GM21717 (cell line): ENCODE data around the gene MYBBP1A.

Experiments
- ATAC-seq: cut with Tn5 transposase; IDR thresholded peaks from one replicate; pipeline ENCODE4 v1.9.1; 2021; ENCODE audit warnings: mild to moderate bottlenecking, moderate library complexity; ENCODE audit not compliant: unreplicated experiment

Gene MYBBP1A

GRCh38 chr17:4525691-4526397 is 29.3 kb downstream of the MYBBP1A start:
- no peak for ATAC-seq

GRCh38 chr17:4523946-4524345 is 31.2 kb downstream of the MYBBP1A start:
- ATAC-seq: no peak

GRCh38 chr17:4522661-4523060 is 32.5 kb downstream of the MYBBP1A start:
- no peak for ATAC-seq

DNA sequence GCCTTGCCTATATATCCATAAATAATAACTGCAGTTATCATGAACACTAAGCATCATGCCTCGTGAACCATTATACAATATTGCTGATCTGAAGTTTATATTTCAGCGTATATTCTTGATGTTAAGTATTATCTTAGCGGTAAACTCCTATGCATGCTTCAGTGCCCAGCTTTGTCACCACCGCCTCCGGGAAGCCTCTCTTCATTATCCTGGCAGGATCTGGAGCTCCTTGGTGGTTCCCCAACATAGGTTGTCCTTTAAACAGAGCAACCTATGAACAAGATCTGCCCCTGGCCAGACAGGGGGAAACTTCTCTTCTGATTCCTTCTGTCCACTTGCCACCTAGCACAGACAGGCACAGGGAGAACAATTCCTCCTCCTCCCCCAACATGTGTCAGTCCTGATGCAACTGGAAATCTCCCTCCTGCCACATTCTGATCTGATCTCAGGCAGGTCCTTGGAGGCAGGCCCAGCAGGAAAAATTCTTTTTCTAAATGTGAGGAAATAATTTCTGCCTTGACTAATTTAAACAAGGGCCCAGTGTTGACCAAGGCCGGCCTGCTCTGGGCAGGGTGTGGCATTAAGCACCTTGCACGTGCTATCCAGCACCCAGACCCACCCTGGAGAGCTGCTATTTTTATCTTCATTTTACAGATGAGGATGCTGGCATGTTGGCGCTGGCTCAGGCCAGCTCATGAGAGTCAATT is 34.1 kb downstream of the MYBBP1A start:
- no peak for ATAC-seq

GRCh38 chr17:4520060-4520893 is 34.9 kb downstream of the MYBBP1A start:
- no peak for ATAC-seq

GRCh38 chr17:4519361-4519788 is 35.8 kb downstream of the MYBBP1A start:
- no peak for ATAC-seq

GRCh38 chr17:4518901-4519300 is 36.3 kb downstream of the MYBBP1A start:
- no peak for ATAC-seq

GRCh38 chr17:4516735-4517134 is 38.4 kb downstream of the MYBBP1A start:
- no peak for ATAC-seq

GRCh38 chr17:4515501-4515900 is 39.7 kb downstream of the MYBBP1A start:
- no peak for ATAC-seq

DNA sequence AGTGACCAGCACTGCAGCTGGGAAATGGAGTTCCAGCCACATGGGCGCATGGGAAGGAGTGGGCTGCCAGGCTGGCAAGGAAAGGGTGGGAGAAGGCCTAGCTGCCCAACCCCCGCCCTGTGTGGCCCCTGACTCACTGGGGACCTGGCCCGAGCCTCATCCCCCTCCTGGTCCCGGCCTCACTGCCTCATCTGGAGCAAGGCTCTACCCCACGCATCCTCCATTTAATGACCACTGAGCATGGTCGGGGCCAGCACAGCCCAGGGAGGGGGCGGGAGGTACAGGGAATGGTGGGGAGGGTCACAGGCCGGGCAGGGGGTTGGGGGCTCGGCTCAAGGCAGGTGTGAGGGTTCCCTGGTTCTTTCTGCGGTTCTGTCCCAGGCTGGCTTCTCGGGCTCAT is 40.4 kb downstream of the MYBBP1A start:
- no peak for ATAC-seq

DNA sequence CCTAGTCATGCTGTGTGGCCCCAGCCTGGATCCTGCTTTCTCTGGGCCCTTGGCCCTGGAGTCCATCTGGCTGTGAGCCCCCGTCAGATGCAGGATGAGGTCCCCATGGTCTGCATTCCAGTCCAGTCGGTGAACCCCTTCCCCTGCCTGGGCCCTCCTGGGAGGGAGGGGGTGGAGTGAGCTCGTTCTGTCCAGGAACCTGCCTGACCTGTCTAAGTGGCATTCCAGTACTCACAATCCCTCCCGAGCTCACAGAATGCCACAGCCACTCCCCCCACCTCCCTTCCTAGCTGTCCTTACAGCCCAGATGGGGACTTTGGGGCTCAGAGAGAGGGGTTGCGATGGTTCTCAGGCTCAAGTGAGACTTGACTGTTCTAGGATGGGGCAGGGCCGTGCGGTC is 41.0 kb downstream of the MYBBP1A start:
- no peak for ATAC-seq

GRCh38 chr17:4513113-4514032 is 41.8 kb downstream of the MYBBP1A start:
- ATAC-seq: no peak

DNA sequence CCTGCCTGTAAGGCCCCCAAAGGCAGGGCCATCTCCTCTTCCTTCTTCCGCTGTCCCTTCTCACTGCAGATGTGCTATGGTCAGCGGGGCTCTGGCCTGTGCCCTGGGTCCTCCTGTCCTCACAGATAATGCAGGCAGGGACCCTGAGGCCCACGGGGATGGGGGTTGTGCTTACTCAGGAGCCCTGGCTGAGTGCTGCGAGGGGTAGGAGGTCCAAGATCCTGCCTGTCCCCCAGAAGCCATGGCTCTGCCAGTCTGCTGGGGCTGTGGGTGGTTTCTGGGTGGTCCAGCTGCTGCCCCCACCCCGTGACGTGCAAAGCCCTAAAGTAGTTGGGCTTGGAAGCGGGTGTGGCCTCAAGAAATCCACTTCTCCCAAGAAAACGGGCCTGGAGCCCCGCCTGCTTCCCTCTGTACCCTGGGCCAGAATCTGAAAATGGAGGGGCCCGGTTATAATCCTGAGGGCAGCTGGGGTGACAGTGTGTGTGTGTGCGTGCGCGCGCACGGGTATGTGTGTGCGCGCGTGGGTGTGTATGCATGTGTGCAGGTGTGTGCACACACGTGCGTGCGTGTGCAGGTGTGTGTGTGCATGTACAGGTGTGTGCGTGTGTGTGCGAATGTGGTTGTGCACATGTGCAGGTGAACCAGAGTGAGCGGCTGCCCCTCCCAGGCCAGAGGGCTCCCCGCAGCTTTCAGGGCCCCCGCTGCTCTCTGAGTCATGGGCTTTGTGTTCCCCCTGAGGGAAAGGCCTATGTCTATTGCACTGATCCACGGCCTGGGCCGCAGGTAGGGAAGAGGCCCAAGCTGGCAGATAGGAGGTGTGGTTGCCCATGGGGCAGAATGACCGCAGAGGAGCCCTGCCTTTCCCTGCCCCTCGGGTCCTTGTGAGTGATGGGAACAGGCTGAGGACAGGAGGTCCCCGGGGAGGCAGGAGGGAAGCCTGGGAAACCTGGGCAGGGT is 42.8 kb downstream of the MYBBP1A start:
- no peak for ATAC-seq

DNA sequence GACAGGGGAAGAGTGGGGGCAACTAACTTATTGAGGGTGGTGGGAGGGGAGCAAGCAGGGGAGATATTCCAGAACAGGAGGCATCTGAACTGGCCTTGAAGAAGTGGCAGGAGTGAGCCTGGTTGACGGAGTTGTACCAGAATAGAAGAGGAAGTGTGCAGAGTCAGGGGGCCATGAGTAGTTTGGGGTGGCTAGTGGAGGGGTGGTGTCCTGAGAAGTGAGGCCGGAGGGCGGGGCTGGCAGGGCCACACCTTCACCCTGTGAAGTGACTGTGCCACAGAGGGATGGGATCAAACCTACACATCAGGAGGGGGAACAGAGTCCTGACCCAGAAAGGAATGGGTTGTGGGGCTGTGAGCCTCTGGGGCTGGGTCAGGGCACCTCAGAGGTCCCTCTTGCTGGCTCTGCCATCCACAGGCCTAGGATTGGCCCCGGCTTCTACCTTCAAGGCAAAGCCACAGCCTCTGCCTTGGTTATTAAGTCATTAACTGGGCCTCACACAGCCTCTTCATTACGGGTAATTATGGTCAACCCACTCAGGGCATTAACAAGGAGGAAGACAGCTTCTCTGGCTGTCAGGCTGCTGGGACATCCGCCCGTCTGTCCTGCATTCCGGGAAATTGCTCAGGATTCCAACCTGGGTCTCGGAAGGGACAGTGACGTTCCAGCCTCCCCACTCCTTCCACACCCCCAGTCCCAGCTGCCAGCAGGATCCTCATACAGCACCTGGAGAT is 43.8 kb downstream of the MYBBP1A start:
- no peak for ATAC-seq

DNA sequence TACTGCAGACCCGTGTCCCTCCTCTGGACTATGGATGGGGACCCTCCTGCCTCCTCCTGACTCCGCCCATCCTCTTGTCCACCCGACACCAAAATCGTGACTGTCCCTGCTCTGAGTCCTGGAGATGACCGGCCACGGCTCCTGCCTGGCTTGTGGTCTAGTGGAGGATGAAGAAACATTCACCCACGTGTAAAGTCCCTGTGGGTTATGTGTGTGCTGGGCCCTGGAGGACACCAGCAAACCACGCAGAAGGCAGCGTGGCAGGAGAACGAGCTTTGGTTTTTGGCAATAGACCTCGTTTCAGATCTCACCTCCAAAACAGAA is 44.6 kb downstream of the MYBBP1A start:
- ATAC-seq: no peak

- no peak for ATAC-seq
Observed at GRCh38 chr17:4509923-4510617, 45.1 kb downstream of the MYBBP1A start.

DNA sequence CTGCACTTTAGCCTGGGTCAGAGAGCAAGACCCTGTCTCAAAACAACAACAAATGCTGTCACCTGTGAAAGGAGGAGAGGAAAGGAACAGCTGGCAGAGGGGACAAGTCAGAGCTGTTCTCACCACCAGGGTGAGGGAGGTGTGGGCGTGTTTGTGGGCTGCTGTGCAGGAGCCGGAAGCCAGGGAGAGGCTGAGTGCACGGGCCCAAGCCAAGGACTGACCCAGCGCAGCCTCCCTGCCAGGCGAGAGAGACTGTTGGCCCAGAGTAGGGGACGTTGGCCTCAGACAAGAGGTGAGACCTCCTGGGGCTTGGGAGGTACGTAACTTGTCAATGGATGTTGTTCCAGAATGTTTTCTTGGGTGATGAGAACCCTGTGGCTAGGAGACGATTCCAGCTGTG is 45.8 kb downstream of the MYBBP1A start:
- no peak for ATAC-seq

DNA sequence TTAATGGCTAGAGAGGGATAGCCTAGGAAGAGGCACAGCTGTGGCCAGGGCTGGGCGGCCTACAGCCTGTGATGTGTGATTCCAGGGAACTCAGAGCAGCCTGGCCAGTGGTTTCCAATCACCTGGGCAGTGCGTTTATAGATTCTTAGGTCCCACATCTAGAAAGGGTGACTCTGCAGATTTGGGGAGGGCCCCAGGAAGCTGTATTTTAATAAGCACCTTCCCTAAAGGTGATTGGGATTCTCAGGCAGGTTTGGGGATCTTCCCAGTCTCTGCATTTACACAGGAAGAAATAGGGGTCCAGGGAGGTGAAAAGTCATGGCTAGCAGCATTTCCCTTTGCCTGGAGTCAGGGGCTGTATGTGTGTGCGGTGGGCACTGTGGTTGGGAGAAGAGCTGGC is 47.0 kb downstream of the MYBBP1A start:
- no peak for ATAC-seq
